Measurements from ENCODE around the gene COL23A1.

COL23A1 gene

DNA sequence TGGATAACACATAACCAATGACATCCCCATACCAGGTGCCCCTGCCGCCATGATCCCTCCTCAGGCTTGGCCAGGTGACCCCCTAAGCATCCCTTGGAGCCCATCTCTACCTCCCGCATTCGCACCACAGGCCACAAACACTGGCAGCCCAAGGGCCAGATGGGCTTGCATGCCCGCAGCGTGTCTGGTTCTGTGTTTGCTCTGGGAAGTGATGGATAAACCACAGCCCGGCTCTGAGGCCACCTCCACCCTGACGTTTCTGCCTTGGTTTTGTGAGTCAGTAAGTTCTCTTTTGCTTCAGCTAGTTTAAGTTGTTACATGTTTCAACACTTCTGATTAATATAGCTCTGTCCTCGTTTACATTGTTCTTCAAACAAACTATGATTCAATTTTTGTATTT is 185.2 kb downstream of the COL23A1 start:
- ChIA-PET CTCF (no interaction called here), POLR2A (no interaction called here)
- Histone ChIP-seq H3K27ac (ENCODE audit: extremely low read depth, low read depth, low read length) (no peak overlapping the region), H3K9me3 (ENCODE audit: control insufficient read depth, insufficient read depth, low read depth, low read length) (no peaks in the 10 kb centered on the region; the same call in 1 of the 2 replicates), H3K4me3 (ENCODE audit: low read depth, low read length) (no peak overlapping the region), H3K4me1 (ENCODE audit: control insufficient read depth, insufficient read depth, low read length) (peaks cover 8% of the 10 kb centered on the region; the same call in 1 of the 2 replicates), H3K36me3 (ENCODE audit: control insufficient read depth in 2 of 2, insufficient read depth in 1 of 2, low read length in 2 of 2) (no peaks in the 10 kb centered on the region)
- TF ChIP-seq ZFHX2 (tag by site-specific recombination; conservative IDR thresholded peaks at IDR 0.05) (no peak), ZNF266 (tag by site-specific recombination; IDR thresholded peaks at IDR 0.05; ENCODE audit: low read depth) (no peak), ZNF558 (tag by site-specific recombination; IDR thresholded peaks at IDR 0.05) (no peak), ZNF23 (tag by site-specific recombination; IDR thresholded peaks at IDR 0.05; ENCODE audit: borderline replicate concordance) (no peak), ZXDB (tag by site-specific recombination; IDR thresholded peaks at IDR 0.05) (no peak), ZNF548 (tag by site-specific recombination; IDR thresholded peaks at IDR 0.05) (no peak), ZBTB21 (tag by site-specific recombination; IDR thresholded peaks at IDR 0.05) (no peak), ZNF37A (tag by site-specific recombination; IDR thresholded peaks at IDR 0.05) (no peak), GLIS2 (tag by site-specific recombination; IDR thresholded peaks at IDR 0.05) (no peak), ZNF521 (tag by site-specific recombination; IDR thresholded peaks at IDR 0.05) (no peak), HOXD13 (CRISPR knock-in tag; IDR thresholded peaks at IDR 0.05; ENCODE audit: borderline replicate concordance) (no peak)
- TF ChIP-seq, protein P1, sequence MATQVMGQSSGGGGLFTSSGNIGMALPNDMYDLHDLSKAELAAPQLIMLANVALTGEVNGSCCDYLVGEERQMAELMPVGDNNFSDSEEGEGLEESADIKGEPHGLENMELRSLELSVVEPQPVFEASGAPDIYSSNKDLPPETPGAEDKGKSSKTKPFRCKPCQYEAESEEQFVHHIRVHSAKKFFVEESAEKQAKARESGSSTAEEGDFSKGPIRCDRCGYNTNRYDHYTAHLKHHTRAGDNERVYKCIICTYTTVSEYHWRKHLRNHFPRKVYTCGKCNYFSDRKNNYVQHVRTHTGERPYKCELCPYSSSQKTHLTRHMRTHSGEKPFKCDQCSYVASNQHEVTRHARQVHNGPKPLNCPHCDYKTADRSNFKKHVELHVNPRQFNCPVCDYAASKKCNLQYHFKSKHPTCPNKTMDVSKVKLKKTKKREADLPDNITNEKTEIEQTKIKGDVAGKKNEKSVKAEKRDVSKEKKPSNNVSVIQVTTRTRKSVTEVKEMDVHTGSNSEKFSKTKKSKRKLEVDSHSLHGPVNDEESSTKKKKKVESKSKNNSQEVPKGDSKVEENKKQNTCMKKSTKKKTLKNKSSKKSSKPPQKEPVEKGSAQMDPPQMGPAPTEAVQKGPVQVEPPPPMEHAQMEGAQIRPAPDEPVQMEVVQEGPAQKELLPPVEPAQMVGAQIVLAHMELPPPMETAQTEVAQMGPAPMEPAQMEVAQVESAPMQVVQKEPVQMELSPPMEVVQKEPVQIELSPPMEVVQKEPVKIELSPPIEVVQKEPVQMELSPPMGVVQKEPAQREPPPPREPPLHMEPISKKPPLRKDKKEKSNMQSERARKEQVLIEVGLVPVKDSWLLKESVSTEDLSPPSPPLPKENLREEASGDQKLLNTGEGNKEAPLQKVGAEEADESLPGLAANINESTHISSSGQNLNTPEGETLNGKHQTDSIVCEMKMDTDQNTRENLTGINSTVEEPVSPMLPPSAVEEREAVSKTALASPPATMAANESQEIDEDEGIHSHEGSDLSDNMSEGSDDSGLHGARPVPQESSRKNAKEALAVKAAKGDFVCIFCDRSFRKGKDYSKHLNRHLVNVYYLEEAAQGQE (tag by site-specific recombination; IDR thresholded peaks at IDR 0.05): no peak
- TF ChIP-seq, protein P2, sequence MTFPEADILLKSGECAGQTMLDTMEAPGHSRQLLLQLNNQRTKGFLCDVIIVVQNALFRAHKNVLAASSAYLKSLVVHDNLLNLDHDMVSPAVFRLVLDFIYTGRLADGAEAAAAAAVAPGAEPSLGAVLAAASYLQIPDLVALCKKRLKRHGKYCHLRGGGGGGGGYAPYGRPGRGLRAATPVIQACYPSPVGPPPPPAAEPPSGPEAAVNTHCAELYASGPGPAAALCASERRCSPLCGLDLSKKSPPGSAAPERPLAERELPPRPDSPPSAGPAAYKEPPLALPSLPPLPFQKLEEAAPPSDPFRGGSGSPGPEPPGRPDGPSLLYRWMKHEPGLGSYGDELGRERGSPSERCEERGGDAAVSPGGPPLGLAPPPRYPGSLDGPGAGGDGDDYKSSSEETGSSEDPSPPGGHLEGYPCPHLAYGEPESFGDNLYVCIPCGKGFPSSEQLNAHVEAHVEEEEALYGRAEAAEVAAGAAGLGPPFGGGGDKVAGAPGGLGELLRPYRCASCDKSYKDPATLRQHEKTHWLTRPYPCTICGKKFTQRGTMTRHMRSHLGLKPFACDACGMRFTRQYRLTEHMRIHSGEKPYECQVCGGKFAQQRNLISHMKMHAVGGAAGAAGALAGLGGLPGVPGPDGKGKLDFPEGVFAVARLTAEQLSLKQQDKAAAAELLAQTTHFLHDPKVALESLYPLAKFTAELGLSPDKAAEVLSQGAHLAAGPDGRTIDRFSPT (tag by site-specific recombination; IDR thresholded peaks at IDR 0.05): no peak
- TF ChIP-seq, protein P3, sequence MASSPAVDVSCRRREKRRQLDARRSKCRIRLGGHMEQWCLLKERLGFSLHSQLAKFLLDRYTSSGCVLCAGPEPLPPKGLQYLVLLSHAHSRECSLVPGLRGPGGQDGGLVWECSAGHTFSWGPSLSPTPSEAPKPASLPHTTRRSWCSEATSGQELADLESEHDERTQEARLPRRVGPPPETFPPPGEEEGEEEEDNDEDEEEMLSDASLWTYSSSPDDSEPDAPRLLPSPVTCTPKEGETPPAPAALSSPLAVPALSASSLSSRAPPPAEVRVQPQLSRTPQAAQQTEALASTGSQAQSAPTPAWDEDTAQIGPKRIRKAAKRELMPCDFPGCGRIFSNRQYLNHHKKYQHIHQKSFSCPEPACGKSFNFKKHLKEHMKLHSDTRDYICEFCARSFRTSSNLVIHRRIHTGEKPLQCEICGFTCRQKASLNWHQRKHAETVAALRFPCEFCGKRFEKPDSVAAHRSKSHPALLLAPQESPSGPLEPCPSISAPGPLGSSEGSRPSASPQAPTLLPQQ (tag by site-specific recombination; IDR thresholded peaks at IDR 0.05): no peak

DNA sequence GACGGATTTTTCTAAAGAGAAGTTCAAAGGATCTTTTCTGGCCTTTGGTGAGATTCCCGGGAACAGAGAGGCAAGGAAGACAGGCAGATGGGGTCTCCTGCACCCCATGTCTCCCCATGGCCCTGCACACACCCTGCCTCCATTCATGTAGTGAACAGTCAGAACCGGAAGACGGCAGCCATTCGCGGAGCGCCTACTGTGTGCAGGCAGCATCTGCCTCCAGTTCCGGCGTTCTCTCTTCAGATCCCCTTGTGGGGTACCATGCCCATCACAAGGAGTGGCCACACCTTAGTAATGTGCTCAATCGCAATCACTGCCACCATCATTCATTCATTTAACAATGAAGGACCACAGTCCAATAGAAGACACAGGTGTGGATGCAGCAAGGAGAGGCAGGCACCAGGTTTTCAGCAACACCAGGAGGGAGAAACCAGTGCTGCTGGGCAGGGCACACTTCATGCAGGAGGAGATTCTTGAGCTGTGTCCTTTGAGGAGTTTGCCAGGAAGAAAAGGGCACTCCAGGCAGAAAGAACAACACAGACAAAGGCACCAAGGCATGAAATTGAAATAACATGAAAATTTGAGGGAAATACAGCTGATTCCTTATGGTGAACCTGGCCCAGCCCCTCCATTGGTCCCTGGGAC is 186.1 kb downstream of the COL23A1 start:
- POLR2A ChIA-PET: no interaction called here
- Histone ChIP-seq H3K27ac (ENCODE audit: extremely low read depth, low read depth, low read length) (no peak overlapping the region), H3K4me3 (ENCODE audit: low read depth, low read length) (no peak overlapping the region), H3K36me3 (ENCODE audit: control insufficient read depth in 2 of 2, insufficient read depth in 1 of 2, low read length in 2 of 2) (no peaks in the 10 kb centered on the region), H3K4me1 (ENCODE audit: control insufficient read depth, insufficient read depth, low read length) (peaks cover 8% of the 10 kb centered on the region; the same call in 1 of the 2 replicates), H3K9me3 (ENCODE audit: control insufficient read depth, insufficient read depth, low read depth, low read length) (no peaks in the 10 kb centered on the region)
- CTCF ChIA-PET: no interaction called here
- TF ChIP-seq ZNF48 (tag by site-specific recombination; IDR thresholded peaks at IDR 0.05) (no peak), ZNF623 (tag by site-specific recombination; IDR thresholded peaks at IDR 0.05) (no peak), ZNF214 (tag by site-specific recombination; IDR thresholded peaks at IDR 0.05; ENCODE audit: borderline replicate concordance) (no peak)
- TF ChIP-seq, protein P4, sequence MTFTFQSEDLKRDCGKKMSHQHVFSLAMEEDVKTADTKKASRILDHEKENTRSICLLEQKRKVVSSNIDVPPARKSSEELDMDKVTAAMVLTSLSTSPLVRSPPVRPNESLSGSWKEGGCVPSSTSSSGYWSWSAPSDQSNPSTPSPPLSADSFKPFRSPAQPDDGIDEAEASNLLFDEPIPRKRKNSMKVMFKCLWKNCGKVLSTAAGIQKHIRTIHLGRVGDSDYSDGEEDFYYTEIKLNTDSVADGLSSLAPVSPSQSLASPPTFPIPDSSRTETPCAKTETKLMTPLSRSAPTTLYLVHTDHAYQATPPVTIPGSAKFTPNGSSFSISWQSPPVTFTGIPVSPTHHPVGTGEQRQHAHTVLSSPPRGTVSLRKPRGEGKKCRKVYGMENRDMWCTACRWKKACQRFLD (tag by site-specific recombination; IDR thresholded peaks at IDR 0.05): no peak
- TF ChIP-seq, protein P5, sequence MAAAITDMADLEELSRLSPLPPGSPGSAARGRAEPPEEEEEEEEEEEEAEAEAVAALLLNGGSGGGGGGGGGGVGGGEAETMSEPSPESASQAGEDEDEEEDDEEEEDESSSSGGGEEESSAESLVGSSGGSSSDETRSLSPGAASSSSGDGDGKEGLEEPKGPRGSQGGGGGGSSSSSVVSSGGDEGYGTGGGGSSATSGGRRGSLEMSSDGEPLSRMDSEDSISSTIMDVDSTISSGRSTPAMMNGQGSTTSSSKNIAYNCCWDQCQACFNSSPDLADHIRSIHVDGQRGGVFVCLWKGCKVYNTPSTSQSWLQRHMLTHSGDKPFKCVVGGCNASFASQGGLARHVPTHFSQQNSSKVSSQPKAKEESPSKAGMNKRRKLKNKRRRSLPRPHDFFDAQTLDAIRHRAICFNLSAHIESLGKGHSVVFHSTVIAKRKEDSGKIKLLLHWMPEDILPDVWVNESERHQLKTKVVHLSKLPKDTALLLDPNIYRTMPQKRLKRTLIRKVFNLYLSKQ (tag by site-specific recombination; IDR thresholded peaks at IDR 0.05; ENCODE audit: borderline replicate concordance): no peak
- TF ChIP-seq, protein P6, sequence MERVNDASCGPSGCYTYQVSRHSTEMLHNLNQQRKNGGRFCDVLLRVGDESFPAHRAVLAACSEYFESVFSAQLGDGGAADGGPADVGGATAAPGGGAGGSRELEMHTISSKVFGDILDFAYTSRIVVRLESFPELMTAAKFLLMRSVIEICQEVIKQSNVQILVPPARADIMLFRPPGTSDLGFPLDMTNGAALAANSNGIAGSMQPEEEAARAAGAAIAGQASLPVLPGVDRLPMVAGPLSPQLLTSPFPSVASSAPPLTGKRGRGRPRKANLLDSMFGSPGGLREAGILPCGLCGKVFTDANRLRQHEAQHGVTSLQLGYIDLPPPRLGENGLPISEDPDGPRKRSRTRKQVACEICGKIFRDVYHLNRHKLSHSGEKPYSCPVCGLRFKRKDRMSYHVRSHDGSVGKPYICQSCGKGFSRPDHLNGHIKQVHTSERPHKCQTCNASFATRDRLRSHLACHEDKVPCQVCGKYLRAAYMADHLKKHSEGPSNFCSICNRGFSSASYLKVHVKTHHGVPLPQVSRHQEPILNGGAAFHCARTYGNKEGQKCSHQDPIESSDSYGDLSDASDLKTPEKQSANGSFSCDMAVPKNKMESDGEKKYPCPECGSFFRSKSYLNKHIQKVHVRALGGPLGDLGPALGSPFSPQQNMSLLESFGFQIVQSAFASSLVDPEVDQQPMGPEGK (tag by site-specific recombination; IDR thresholded peaks at IDR 0.05): no peak

All from HEK293 (cell line).